A673 (cell line): Measurements from ENCODE around the gene PARD3. TPM values are rescaled to one million over a fixed set of nuclear protein-coding genes. Genes with fewer than 3 reads are reported as not detected.

Experiments used
- BruUV-seq: library from RNA; stranded (reverse); fragments of 400-500 nt; replicated peaks from 2 replicates; lab custom pipeline; 2021; lab: Mats Ljungman, UMichigan
- CTCF ChIA-PET: fragments of 300-600 bp; sonication (Branson Sonifier 250); formaldehyde crosslinking; loops from one replicate; lab custom pipeline; 2022; ENCODE audit warnings: antibody characterized with exemption; lab: Charles Lee
- POLR2A ChIA-PET: fragments of 300-600 bp; sonication (Branson Sonifier 250); formaldehyde crosslinking; loops from one replicate; lab custom pipeline; 2022; ENCODE audit warnings: antibody characterized with exemption; ENCODE audit not compliant: low non-redundant PET; lab: Charles Lee
- DNase-seq: peaks from one replicate; pipeline ENCODE4 v3.0.0-alpha.2; 2015; ENCODE audit warnings: low spot score
- H3K27ac ChIP-seq: fragments of 200-600 bp; sonication (generic); 2 replicates; pipeline ENCODE4 v1.5.1; 2016; ENCODE audit warnings: mixed run types, low read depth, mild to moderate bottlenecking, mixed read lengths, antibody characterized with exemption, low read length; ENCODE audit not compliant: poor library complexity, severe bottlenecking
- H3K27me3 ChIP-seq: fragments of 200-600 bp; sonication (generic); replicated peaks from 2 replicates; pipeline ENCODE4 v1.6.1; 2017; ENCODE audit warnings: mixed run types, low read depth, mild to moderate bottlenecking, mixed read lengths, antibody characterized with exemption, low read length; ENCODE audit not compliant: insufficient read depth, poor library complexity
- H3K36me3 ChIP-seq: fragments of 200-600 bp; sonication (generic); 2 replicates; pipeline ENCODE4 v1.6.1; 2016; ENCODE audit warnings: mixed run types, mild to moderate bottlenecking, mixed read lengths, antibody characterized with exemption, low read length; ENCODE audit not compliant: insufficient read depth, poor library complexity, severe bottlenecking
- H3K4me1 ChIP-seq: fragments of 200-600 bp; sonication (generic); 2 replicates; pipeline ENCODE4 v1.6.1; 2017; ENCODE audit warnings: mixed run types, mild to moderate bottlenecking, mixed read lengths, antibody characterized with exemption, low read length; ENCODE audit not compliant: insufficient read depth, poor library complexity, severe bottlenecking
- H3K4me3 ChIP-seq: fragments of 200-600 bp; sonication (generic); 2 replicates; pipeline ENCODE4 v1.5.1; 2016; ENCODE audit warnings: low read depth, mixed run types, mild to moderate bottlenecking, mixed read lengths, low read length; ENCODE audit not compliant: poor library complexity, severe bottlenecking
- H3K9me3 ChIP-seq: fragments of 200-600 bp; sonication (generic); 2 replicates; pipeline ENCODE4 v1.6.1; 2016; ENCODE audit warnings: mixed run types, low read depth, mild to moderate bottlenecking, mixed read lengths, antibody characterized with exemption, low read length; ENCODE audit not compliant: poor library complexity, severe bottlenecking
- EZH2 ChIP-seq: fragments of 200-600 bp; sonication (generic); IDR thresholded peaks from 2 replicates; pipeline ENCODE4 v1.6.1; 2017; ENCODE audit warnings: borderline replicate concordance, low read depth, mild to moderate bottlenecking, mixed read lengths, antibody characterized with exemption, low read length; ENCODE audit not compliant: poor library complexity, severe bottlenecking
- intact Hi-C: fragments of 100-400 bp; cut with micrococcal nuclease; formaldehyde crosslinking; loops from one replicate; pipeline ENCODE4 v1.10.0; 2022; ENCODE audit not compliant: unreplicated experiment
- total RNA-seq: library from RNA; stranded (reverse); gene quantifications from 2 replicates; pipeline ENCODE4 v1.2.3, GENCODE V29; 2021
- TF ChIP-seq, protein P1 (sequence below): fragments of 300-800, 200-600 bp; sonication (generic); conservative IDR thresholded peaks from 2 replicates; pipeline ENCODE4 v1.5.1; 2017; ENCODE audit warnings: low read depth, mild to moderate bottlenecking, antibody characterized with exemption, low read length, moderate library complexity, mixed read lengths

The PARD3 gene
- total RNA-seq, 1 experiment from 2014 or later = 28.0 TPM

DNA sequence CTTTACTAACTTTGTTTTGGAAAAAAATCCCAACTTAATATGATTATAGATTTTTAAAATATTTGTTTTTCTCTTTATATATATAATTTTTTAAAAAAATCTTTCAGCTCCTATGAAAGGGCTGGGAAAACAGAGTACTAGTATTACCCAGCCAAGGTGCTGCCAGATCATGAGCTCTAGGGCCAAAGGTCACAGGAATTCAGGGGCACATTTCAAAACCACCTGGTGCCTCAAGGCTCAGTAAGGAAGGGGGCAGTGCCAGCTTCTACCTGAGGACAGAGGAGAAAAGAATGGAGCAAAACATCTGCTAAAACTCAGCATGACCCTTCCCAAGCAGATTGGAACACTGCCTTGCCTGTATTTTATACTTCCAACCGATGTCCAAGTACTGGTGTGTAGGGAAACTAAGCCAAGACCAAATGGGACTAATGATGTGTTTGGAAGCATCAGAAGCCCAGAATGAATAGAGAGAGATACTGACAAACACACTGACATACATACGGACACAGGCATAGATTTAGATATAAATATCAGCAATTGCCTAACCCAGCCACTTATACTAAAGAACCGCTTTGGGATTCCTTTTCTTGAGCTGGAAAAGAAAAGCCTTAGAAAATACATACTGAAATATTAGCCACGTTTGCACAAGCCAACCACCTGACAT, 667.3 kb downstream of the PARD3 start:
- H3K4me3 ChIP-seq = no peak overlapping the region
- TF ChIP-seq EZH2 = no peak
- TF ChIP-seq, protein P1, sequence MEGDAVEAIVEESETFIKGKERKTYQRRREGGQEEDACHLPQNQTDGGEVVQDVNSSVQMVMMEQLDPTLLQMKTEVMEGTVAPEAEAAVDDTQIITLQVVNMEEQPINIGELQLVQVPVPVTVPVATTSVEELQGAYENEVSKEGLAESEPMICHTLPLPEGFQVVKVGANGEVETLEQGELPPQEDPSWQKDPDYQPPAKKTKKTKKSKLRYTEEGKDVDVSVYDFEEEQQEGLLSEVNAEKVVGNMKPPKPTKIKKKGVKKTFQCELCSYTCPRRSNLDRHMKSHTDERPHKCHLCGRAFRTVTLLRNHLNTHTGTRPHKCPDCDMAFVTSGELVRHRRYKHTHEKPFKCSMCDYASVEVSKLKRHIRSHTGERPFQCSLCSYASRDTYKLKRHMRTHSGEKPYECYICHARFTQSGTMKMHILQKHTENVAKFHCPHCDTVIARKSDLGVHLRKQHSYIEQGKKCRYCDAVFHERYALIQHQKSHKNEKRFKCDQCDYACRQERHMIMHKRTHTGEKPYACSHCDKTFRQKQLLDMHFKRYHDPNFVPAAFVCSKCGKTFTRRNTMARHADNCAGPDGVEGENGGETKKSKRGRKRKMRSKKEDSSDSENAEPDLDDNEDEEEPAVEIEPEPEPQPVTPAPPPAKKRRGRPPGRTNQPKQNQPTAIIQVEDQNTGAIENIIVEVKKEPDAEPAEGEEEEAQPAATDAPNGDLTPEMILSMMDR = no peak
- intact Hi-C loops = no loop called here
- no peaks in the 10 kb centered on the region for H3K9me3 ChIP-seq
- BruUV-seq = no TSS peak
- ChIA-PET POLR2A (interaction anchor here (0.6 kb wide), 1 partner anchor 185 kb away, joined by 3 read pairs; no protein-coding TSS in a partner anchor), CTCF (no interaction called here)
- no peak overlapping the region for H3K27ac ChIP-seq
- DNase-seq = no peak
- H3K4me1 ChIP-seq = no peaks in the 10 kb centered on the region
- H3K36me3 ChIP-seq = no peaks in the 10 kb centered on the region
- no peaks in the 10 kb centered on the region for H3K27me3 ChIP-seq

DNA sequence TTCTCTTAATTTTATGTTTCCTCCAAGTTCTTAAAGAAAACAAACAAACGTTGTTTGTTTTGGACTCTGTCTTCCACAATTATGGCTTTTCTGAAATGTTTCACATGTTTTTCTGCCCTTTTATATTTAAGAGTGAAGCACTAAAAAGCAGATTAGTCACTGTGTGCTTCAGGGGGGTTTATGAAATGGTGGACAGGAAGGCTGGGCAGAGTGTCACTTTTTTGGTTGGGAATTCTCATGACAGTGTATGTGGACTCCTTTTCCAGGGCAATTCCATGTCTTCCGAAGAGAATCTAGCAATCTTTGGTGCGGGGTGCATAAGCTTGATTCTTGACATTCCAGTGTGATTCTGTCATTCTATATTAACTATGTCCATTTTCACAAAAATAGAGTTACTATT, 669.4 kb downstream of the PARD3 start:
- TF ChIP-seq, protein P1 = no peak
- no peak for TF ChIP-seq EZH2
- H3K9me3 ChIP-seq = no peaks in the 10 kb centered on the region
- H3K4me3 ChIP-seq = no peak overlapping the region
- no peaks in the 10 kb centered on the region for H3K27me3 ChIP-seq
- no peaks in the 10 kb centered on the region for H3K4me1 ChIP-seq
- CTCF ChIA-PET = no interaction called here
- no peak for DNase-seq
- no TSS peak for BruUV-seq
- no peak overlapping the region for H3K27ac ChIP-seq
- POLR2A ChIA-PET = no interaction called here
- intact Hi-C loops = no loop called here
- no peaks in the 10 kb centered on the region for H3K36me3 ChIP-seq

DNA sequence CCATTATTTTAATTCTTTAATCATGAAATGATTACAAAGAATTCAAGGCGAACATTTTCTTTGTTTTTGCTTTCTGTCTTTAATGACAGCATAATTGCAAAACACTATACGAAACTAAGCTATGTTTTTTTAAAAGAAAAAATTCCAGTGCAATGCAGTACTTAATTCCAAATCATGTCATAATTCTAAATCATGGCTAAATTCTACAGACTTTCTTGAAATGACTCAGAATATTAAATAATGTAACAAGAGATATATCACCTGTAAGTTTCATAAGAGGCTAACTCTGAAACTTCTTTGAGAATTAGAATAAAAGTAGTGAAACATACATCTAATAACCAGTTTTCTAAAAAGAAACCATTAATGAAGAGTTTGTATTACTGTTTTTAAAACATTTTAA, 671.6 kb downstream of the PARD3 start:
- H3K36me3 ChIP-seq = no peaks in the 10 kb centered on the region
- intact Hi-C loops = no loop called here
- no peak for DNase-seq
- no peaks in the 10 kb centered on the region for H3K27me3 ChIP-seq
- no peaks in the 10 kb centered on the region for H3K9me3 ChIP-seq
- TF ChIP-seq EZH2 = no peak
- TF ChIP-seq, protein P1 = no peak
- ChIA-PET CTCF (no interaction called here), POLR2A (no interaction called here)
- no TSS peak for BruUV-seq
- H3K4me1 ChIP-seq = no peaks in the 10 kb centered on the region
- no peak overlapping the region for H3K4me3 ChIP-seq
- no peak overlapping the region for H3K27ac ChIP-seq
